Loucy (cell line): ENCODE measurements around the gene LSM12.
"Not testable (repeated sequence)": the region's sequence is repeated elsewhere in the genome, so short reads cannot be mapped to it uniquely, and the experiment has no call there.

ENCODE experiments used
- H2AFZ ChIP-seq: fragments of 200-600 bp; sonication (generic); 2 replicates; pipeline ENCODE4 v1.6.0; 2016; ENCODE audit warnings: antibody characterized with exemption, mild to moderate bottlenecking, low read length, moderate library complexity
- H3F3A ChIP-seq: fragments of 200-600 bp; 2 replicates; pipeline ENCODE4 v1.6.0; 2016; ENCODE audit warnings: antibody characterized with exemption, low read depth, mild to moderate bottlenecking
- H3K27me3 ChIP-seq: fragments of 200-600 bp; sonication (generic); 2 replicates; pipeline ENCODE4 v1.6.1; 2014; ENCODE audit warnings: low read length, mild to moderate bottlenecking; ENCODE audit not compliant: insufficient read depth, poor library complexity, severe bottlenecking
- H3K36me3 ChIP-seq: fragments of 200-600 bp; sonication (generic); 2 replicates; pipeline ENCODE4 v1.6.1; 2016; ENCODE audit warnings: low read length; ENCODE audit not compliant: insufficient read depth
- H3K4me1 ChIP-seq: fragments of 200-600 bp; sonication (generic); 2 replicates; pipeline ENCODE4 v1.5.1; 2014; ENCODE audit warnings: low read length, mild to moderate bottlenecking; ENCODE audit not compliant: insufficient read depth, poor library complexity, severe bottlenecking
- H3K4me2 ChIP-seq: fragments of 200-600 bp; sonication (generic); 2 replicates; pipeline ENCODE4 v1.6.0; 2014; ENCODE audit warnings: antibody characterized with exemption, low read length, low read depth, mild to moderate bottlenecking; ENCODE audit not compliant: poor library complexity, severe bottlenecking
- H3K4me3 ChIP-seq: fragments of 200-600 bp; sonication (generic); 2 replicates; pipeline ENCODE4 v1.5.1; 2014; ENCODE audit warnings: low read length, mild to moderate bottlenecking, mixed read lengths; ENCODE audit not compliant: poor library complexity, severe bottlenecking
- H3K79me2 ChIP-seq: fragments of 200-600 bp; sonication (generic); 2 replicates; pipeline ENCODE4 v1.6.1; 2014; ENCODE audit warnings: low read length; ENCODE audit not compliant: insufficient read depth
- H3K9ac ChIP-seq: fragments of 200-600 bp; sonication (generic); 2 replicates; pipeline ENCODE4 v1.6.0; 2014; ENCODE audit warnings: mild to moderate bottlenecking, low read depth, low read length, moderate library complexity; ENCODE audit not compliant: poor library complexity, severe bottlenecking
- H3K9me2 ChIP-seq: fragments of 200-600 bp; sonication (generic); replicated peaks from 2 replicates; pipeline ENCODE4 v1.6.1; 2016; ENCODE audit warnings: low read depth, low read length, mixed read lengths
- H3K9me3 ChIP-seq: fragments of 200-600 bp; sonication (generic); 2 replicates; pipeline ENCODE4 v1.6.1; 2014; ENCODE audit warnings: mild to moderate bottlenecking, antibody characterized with exemption, low read length, low read depth; ENCODE audit not compliant: insufficient read depth
- H4K20me1 ChIP-seq: fragments of 200-600 bp; sonication (generic); 2 replicates; pipeline ENCODE4 v1.6.0; 2014; ENCODE audit warnings: antibody characterized with exemption, low read length, mild to moderate bottlenecking; ENCODE audit not compliant: insufficient read depth, poor library complexity, severe bottlenecking
- CTCF ChIP-seq: fragments of 200-600 bp; sonication (generic); conservative IDR thresholded peaks from 2 replicates; pipeline ENCODE4 v1.5.1; 2014; ENCODE audit warnings: mild to moderate bottlenecking, antibody characterized with exemption, low read length
- EZH2phosphoT487 ChIP-seq: fragments of 200-600 bp; IDR thresholded peaks from 2 replicates; pipeline ENCODE4 v1.6.1; 2018; ENCODE audit warnings: antibody characterized with exemption, mild to moderate bottlenecking, moderate library complexity, borderline replicate concordance

The LSM12 gene

GRCh38 chr17:44053125-44053872, 13.2 kb downstream of the LSM12 start:
- H3K4me1 ChIP-seq: no peaks in the 10 kb centered on the region
- H3K4me2 ChIP-seq: no peak overlapping the region
- no peak overlapping the region for H3K9ac ChIP-seq
- peaks cover 66% of the 10 kb centered on the region; the same call in 1 of the 2 replicates for H3K36me3 ChIP-seq
- TF ChIP-seq EZH2phosphoT487 (no peak), CTCF (no peak)
- H2AFZ ChIP-seq: no peak overlapping the region
- H3K79me2 ChIP-seq: peaks cover 71% of the 10 kb centered on the region; the same call in 1 of the 2 replicates
- peaks cover 7% of the 10 kb centered on the region for H4K20me1 ChIP-seq
- H3K27me3 ChIP-seq: no peaks in the 10 kb centered on the region
- H3K4me3 ChIP-seq: no peak overlapping the region
- H3K9me2 ChIP-seq: no peaks in the 10 kb centered on the region
- H3K9me3 ChIP-seq: no peaks in the 10 kb centered on the region
- H3F3A ChIP-seq: no peaks in the 10 kb centered on the region

- peaks cover 61% of the 10 kb centered on the region; the same call in 1 of the 2 replicates for H3K36me3 ChIP-seq
- TF ChIP-seq CTCF (no peak), EZH2phosphoT487 (no peak)
- no peak overlapping the region for H3K9ac ChIP-seq
- no peaks in the 10 kb centered on the region for H3K9me3 ChIP-seq
- no peaks in the 10 kb centered on the region for H3F3A ChIP-seq
- H2AFZ ChIP-seq: no peak overlapping the region
- no peaks in the 10 kb centered on the region for H3K27me3 ChIP-seq
- H3K9me2 ChIP-seq: no peaks in the 10 kb centered on the region
- no peaks in the 10 kb centered on the region for H3K4me1 ChIP-seq
- H4K20me1 ChIP-seq: peaks cover 15% of the 10 kb centered on the region
- no peak overlapping the region for H3K4me3 ChIP-seq
- H3K79me2 ChIP-seq: peaks cover 67% of the 10 kb centered on the region
- no peak overlapping the region for H3K4me2 ChIP-seq
These were observed 17.0 kb downstream of the LSM12 start for GRCh38 chr17:44049294-44050060.

GRCh38 chr17:44046893-44047292, 19.6 kb downstream of the LSM12 start:
- not testable (repeated sequence) for H3K4me3 ChIP-seq, H3K27me3 ChIP-seq, H3F3A ChIP-seq, H3K9ac ChIP-seq, H2AFZ ChIP-seq, H3K4me2 ChIP-seq, H3K4me1 ChIP-seq, H3K9me2 ChIP-seq, H3K9me3 ChIP-seq
- Histone ChIP-seq H3K79me2 (peaks cover 67% of the 10 kb centered on the region), H3K36me3 (peaks cover 42% of the 10 kb centered on the region; the same call in 1 of the 2 replicates), H4K20me1 (peaks cover 23% of the 10 kb centered on the region)
